Measurements from ENCODE around the gene DNAJB4. TPM values are rescaled to one million over a fixed set of nuclear protein-coding genes. Genes with fewer than 3 reads are reported as not detected.

The DNAJB4 gene
- total RNA-seq, 1 experiment from 2014 or later: 23.4 TPM

GRCh38 chr1:77956464-77956863, 48.3 kb upstream of the DNAJB4 start:
- POLR2A ChIA-PET: interaction anchor here (0.5 kb wide), 1 partner anchor 13 kb away, joined by 3 read pairs; no protein-coding TSS in a partner anchor
- CTCF ChIA-PET: no interaction called here

More at GRCh38 chr1:77956464-77956863, 48.3 kb upstream of the DNAJB4 start:
- Mint-ChIP-seq H3K27me3 (ENCODE audit: low read depth) (no peaks in the 10 kb centered on the region), H3K36me3 (peaks cover 82% of the 10 kb centered on the region), H3K27ac (no peak overlapping the region), H3K9me3 (no peaks in the 10 kb centered on the region), H3K4me3 (no peak overlapping the region), H3K4me1 (no peaks in the 10 kb centered on the region)
- DNase-seq (ENCODE audit: low spot score): no peak
- TF ChIP-seq, protein P1, sequence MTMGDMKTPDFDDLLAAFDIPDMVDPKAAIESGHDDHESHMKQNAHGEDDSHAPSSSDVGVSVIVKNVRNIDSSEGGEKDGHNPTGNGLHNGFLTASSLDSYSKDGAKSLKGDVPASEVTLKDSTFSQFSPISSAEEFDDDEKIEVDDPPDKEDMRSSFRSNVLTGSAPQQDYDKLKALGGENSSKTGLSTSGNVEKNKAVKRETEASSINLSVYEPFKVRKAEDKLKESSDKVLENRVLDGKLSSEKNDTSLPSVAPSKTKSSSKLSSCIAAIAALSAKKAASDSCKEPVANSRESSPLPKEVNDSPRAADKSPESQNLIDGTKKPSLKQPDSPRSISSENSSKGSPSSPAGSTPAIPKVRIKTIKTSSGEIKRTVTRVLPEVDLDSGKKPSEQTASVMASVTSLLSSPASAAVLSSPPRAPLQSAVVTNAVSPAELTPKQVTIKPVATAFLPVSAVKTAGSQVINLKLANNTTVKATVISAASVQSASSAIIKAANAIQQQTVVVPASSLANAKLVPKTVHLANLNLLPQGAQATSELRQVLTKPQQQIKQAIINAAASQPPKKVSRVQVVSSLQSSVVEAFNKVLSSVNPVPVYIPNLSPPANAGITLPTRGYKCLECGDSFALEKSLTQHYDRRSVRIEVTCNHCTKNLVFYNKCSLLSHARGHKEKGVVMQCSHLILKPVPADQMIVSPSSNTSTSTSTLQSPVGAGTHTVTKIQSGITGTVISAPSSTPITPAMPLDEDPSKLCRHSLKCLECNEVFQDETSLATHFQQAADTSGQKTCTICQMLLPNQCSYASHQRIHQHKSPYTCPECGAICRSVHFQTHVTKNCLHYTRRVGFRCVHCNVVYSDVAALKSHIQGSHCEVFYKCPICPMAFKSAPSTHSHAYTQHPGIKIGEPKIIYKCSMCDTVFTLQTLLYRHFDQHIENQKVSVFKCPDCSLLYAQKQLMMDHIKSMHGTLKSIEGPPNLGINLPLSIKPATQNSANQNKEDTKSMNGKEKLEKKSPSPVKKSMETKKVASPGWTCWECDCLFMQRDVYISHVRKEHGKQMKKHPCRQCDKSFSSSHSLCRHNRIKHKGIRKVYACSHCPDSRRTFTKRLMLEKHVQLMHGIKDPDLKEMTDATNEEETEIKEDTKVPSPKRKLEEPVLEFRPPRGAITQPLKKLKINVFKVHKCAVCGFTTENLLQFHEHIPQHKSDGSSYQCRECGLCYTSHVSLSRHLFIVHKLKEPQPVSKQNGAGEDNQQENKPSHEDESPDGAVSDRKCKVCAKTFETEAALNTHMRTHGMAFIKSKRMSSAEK (CRISPR knock-in tag; IDR thresholded peaks at IDR 0.05; ENCODE audit: borderline replicate concordance): no peak
- TF ChIP-seq ZSCAN18 (CRISPR knock-in tag; IDR thresholded peaks at IDR 0.05) (no peak), RELA (CRISPR knock-in tag; IDR thresholded peaks at IDR 0.05; ENCODE audit: borderline replicate concordance) (no peak), SOX15 (CRISPR knock-in tag; IDR thresholded peaks at IDR 0.05) (no peak), PRRX2 (CRISPR knock-in tag; IDR thresholded peaks at IDR 0.05) (no peak), ETV6 (CRISPR knock-in tag; IDR thresholded peaks at IDR 0.05) (no peak), TEAD1 (CRISPR knock-in tag; IDR thresholded peaks at IDR 0.05) (no peak), SP1 (CRISPR knock-in tag; conservative IDR thresholded peaks at IDR 0.05) (no peak)
- TF ChIP-seq, protein P2, sequence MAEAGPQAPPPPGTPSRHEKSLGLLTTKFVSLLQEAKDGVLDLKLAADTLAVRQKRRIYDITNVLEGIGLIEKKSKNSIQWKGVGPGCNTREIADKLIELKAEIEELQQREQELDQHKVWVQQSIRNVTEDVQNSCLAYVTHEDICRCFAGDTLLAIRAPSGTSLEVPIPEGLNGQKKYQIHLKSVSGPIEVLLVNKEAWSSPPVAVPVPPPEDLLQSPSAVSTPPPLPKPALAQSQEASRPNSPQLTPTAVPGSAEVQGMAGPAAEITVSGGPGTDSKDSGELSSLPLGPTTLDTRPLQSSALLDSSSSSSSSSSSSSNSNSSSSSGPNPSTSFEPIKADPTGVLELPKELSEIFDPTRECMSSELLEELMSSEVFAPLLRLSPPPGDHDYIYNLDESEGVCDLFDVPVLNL (CRISPR knock-in tag; IDR thresholded peaks at IDR 0.05; ENCODE audit: borderline replicate concordance, low read depth): no peak
- TF ChIP-seq, protein P3, sequence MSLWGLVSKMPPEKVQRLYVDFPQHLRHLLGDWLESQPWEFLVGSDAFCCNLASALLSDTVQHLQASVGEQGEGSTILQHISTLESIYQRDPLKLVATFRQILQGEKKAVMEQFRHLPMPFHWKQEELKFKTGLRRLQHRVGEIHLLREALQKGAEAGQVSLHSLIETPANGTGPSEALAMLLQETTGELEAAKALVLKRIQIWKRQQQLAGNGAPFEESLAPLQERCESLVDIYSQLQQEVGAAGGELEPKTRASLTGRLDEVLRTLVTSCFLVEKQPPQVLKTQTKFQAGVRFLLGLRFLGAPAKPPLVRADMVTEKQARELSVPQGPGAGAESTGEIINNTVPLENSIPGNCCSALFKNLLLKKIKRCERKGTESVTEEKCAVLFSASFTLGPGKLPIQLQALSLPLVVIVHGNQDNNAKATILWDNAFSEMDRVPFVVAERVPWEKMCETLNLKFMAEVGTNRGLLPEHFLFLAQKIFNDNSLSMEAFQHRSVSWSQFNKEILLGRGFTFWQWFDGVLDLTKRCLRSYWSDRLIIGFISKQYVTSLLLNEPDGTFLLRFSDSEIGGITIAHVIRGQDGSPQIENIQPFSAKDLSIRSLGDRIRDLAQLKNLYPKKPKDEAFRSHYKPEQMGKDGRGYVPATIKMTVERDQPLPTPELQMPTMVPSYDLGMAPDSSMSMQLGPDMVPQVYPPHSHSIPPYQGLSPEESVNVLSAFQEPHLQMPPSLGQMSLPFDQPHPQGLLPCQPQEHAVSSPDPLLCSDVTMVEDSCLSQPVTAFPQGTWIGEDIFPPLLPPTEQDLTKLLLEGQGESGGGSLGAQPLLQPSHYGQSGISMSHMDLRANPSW (CRISPR knock-in tag; conservative IDR thresholded peaks at IDR 0.05; ENCODE audit: low read depth): no peak
- TF ChIP-seq, protein P4, sequence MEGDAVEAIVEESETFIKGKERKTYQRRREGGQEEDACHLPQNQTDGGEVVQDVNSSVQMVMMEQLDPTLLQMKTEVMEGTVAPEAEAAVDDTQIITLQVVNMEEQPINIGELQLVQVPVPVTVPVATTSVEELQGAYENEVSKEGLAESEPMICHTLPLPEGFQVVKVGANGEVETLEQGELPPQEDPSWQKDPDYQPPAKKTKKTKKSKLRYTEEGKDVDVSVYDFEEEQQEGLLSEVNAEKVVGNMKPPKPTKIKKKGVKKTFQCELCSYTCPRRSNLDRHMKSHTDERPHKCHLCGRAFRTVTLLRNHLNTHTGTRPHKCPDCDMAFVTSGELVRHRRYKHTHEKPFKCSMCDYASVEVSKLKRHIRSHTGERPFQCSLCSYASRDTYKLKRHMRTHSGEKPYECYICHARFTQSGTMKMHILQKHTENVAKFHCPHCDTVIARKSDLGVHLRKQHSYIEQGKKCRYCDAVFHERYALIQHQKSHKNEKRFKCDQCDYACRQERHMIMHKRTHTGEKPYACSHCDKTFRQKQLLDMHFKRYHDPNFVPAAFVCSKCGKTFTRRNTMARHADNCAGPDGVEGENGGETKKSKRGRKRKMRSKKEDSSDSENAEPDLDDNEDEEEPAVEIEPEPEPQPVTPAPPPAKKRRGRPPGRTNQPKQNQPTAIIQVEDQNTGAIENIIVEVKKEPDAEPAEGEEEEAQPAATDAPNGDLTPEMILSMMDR (IDR thresholded peaks at IDR 0.05): no peak
- no peak for ATAC-seq
